Gastrocnemius medialis (tissue), 4 donors: ENCODE measurements around the gene C3. TPM values are rescaled to one million over a fixed set of nuclear protein-coding genes. Genes with fewer than 3 reads are reported as not detected.

Experiments used
- ATAC-seq, 2 donors: fragments of 150-250 bp; one replicate each; pipeline ENCODE4 v1.9.1; 2016
- DNase-seq, 2 donors: peaks; one replicate each; pipeline ENCODE4 v3.0.0-alpha.2; 2019
- H3K27ac ChIP-seq, 4 donors: fragments of 200-600 bp; sonication (generic); 1 replicate in 1 of 4; 2 replicates in 3 of 4; pipeline ENCODE4 v1.5.1; 2016 to 2018; ENCODE audit warnings: mild to moderate bottlenecking in 2 of 4, moderate library complexity in 1 of 4
- H3K27me3 ChIP-seq, 3 donors: fragments of 200-600 bp; sonication (generic) in 2 of 3; 1 replicate in 1 of 3; 2 replicates in 2 of 3; pipeline versions ENCODE4 v1.5.1 to v1.6.0; 2016 to 2019; ENCODE audit warnings: mild to moderate bottlenecking in 1 of 3, moderate library complexity in 1 of 3
- H3K36me3 ChIP-seq, 2 donors: fragments of 200-600 bp; sonication (generic) in 1 of 2; one replicate each; pipeline ENCODE4 v1.5.1; 2017 to 2018
- H3K4me1 ChIP-seq, 2 donors: fragments of 200-600 bp; sonication (generic) in 1 of 2; one replicate each; pipeline ENCODE4 v1.5.1; 2016 to 2017; ENCODE audit warnings: mild to moderate bottlenecking in 2 of 2
- H3K4me3 ChIP-seq, 4 donors: fragments of 200-600 bp; sonication (generic) in 3 of 4; 1 replicate in 1 of 4; 2 replicates in 3 of 4; pipeline ENCODE4 v1.5.1; 2016 to 2019; ENCODE audit warnings: mild to moderate bottlenecking in 2 of 4
- H3K9me3 ChIP-seq, 3 donors: fragments of 200-600 bp; sonication (generic) in 2 of 3; 1 replicate in 1 of 3; 2 replicates in 2 of 3; pipeline ENCODE4 v1.5.1; 2016 to 2019
- CTCF ChIP-seq, 5 experiments: fragments of 450-650 bp in 3 of 5; fragments of 200-600 bp in 2 of 5; sonication (generic) in 2 of 5; IDR thresholded peaks in 4 of 5; conservative IDR thresholded peaks in 1 of 5; 1 replicate in 4 of 5; 2 replicates in 1 of 5; pipeline ENCODE4 v1.5.1; 2016 to 2019; ENCODE audit warnings: antibody characterized with exemption in 5 of 5, mild to moderate bottlenecking in 3 of 5, moderate library complexity in 3 of 5
- POLR2A ChIP-seq, 2 donors: fragments of 450-650 bp; IDR thresholded peaks; one replicate each; pipeline ENCODE4 v1.6.1; 2017; ENCODE audit warnings: antibody characterized with exemption in 2 of 2, mild to moderate bottlenecking in 2 of 2, moderate library complexity in 2 of 2
- in situ Hi-C, 4 donors: fragments of 200-750 bp; cut with MboI; loops; one replicate each; pipeline versions ENCODE4 v1.15.0 to v1.8.0; 2017; ENCODE audit warnings: low sequenced_read_pairs in 4 of 4
- intact Hi-C: fragments of 100-400 bp; cut with DNase I; formaldehyde crosslinking; loops from one replicate; pipeline ENCODE4 v1.15.1; 2023; ENCODE audit warnings: low total_unique reads
- total RNA-seq, 4 donors: library from RNA; depleted of rRNA; stranded (reverse); fragments of >200 nt; gene quantifications; one replicate each; pipeline versions ENCODE4 v1.1.0 to v1.2.3, GENCODE V29; 2016

C3 gene
- total RNA-seq, 4 donors from 2014 or later: 25.9 to 121 (median 70.6) TPM

GRCh38 chr19:6679139-6679538 lies 41.3 kb downstream of the C3 start:
- Histone ChIP-seq H3K4me3 (no peak overlapping the region), H3K4me1 (no peaks in the 10 kb centered on the region), H3K36me3 (no peaks in the 10 kb centered on the region), H3K9me3 (no peaks in the 10 kb centered on the region), H3K27me3 (peaks cover 0 to 4% (median 0%) of the 10 kb centered on the region in 3 donors), H3K27ac (no peak overlapping the region)
- TF ChIP-seq POLR2A (IDR thresholded peaks at IDR 0.05): no peak
- TF ChIP-seq CTCF (IDR thresholded peaks at IDR 0.05 in 4 of 5, conservative IDR thresholded peaks at IDR 0.05 in 1 of 5): no peak
- DNase-seq: no peak
- intact Hi-C loops (no loop called here), in situ Hi-C loops (no loop called here)
- no peak for ATAC-seq

GRCh38 chr19:6678690-6679109 lies 41.8 kb downstream of the C3 start:
- ATAC-seq (no peak), DNase-seq (no peak)
- H3K4me3 ChIP-seq: no peak overlapping the region
- no peaks in the 10 kb centered on the region for H3K9me3 ChIP-seq
- no peaks in the 10 kb centered on the region for H3K36me3 ChIP-seq
- in situ Hi-C loops (no loop called here), intact Hi-C loops (no loop called here)
- no peaks in the 10 kb centered on the region for H3K4me1 ChIP-seq
- H3K27ac ChIP-seq: no peak overlapping the region
- peaks cover 0 to 4% (median 0%) of the 10 kb centered on the region in 3 donors for H3K27me3 ChIP-seq
- TF ChIP-seq POLR2A (IDR thresholded peaks at IDR 0.05) (no peak), CTCF (IDR thresholded peaks at IDR 0.05 in 4 of 5, conservative IDR thresholded peaks at IDR 0.05 in 1 of 5) (no peak)

GRCh38 chr19:6677883-6678689 lies 42.4 kb downstream of the C3 start:
- ATAC-seq: no peak
- no peak for DNase-seq
- intact Hi-C loops: no loop called here
- no peaks in the 10 kb centered on the region for H3K4me1 ChIP-seq
- TF ChIP-seq POLR2A (IDR thresholded peaks at IDR 0.05): no peak
- no peak for TF ChIP-seq CTCF (IDR thresholded peaks at IDR 0.05 in 4 of 5, conservative IDR thresholded peaks at IDR 0.05 in 1 of 5)
- in situ Hi-C loops: no loop called here
- H3K9me3 ChIP-seq: no peaks in the 10 kb centered on the region
- H3K4me3 ChIP-seq: no peak overlapping the region
- no peak overlapping the region for H3K27ac ChIP-seq
- H3K36me3 ChIP-seq: no peaks in the 10 kb centered on the region
- peaks cover 0 to 4% (median 0%) of the 10 kb centered on the region in 3 donors for H3K27me3 ChIP-seq

- intact Hi-C loops: no loop called here
- no peak overlapping the region for H3K27ac ChIP-seq
- no peak overlapping the region for H3K4me3 ChIP-seq
- H3K4me1 ChIP-seq: no peaks in the 10 kb centered on the region
- TF ChIP-seq CTCF (IDR thresholded peaks at IDR 0.05 in 4 of 5, conservative IDR thresholded peaks at IDR 0.05 in 1 of 5) (no peak), POLR2A (IDR thresholded peaks at IDR 0.05) (no peak)
- peaks cover 0 to 4% (median 0%) of the 10 kb centered on the region in 3 donors for H3K27me3 ChIP-seq
- H3K9me3 ChIP-seq: no peaks in the 10 kb centered on the region
- in situ Hi-C loops: no loop called here
- no peak for DNase-seq
- ATAC-seq: no peak
- H3K36me3 ChIP-seq: no peaks in the 10 kb centered on the region
Measured at GRCh38 chr19:6677495-6677882, 43.0 kb downstream of the C3 start.
